HepG2 (cell line): Measurements from ENCODE around the gene TMEFF1. TPM values are rescaled to one million over a fixed set of nuclear protein-coding genes. Genes with fewer than 3 reads are reported as not detected.
A peak's percentile ranks its signal among the peaks of the same experiment; 100 is the strongest.

ENCODE experiments used
- HNRNPLL ChIP-seq: fragments of 200-400 bp; formaldehyde crosslinking; IDR thresholded peaks from 2 replicates; pipeline ENCODE4 v1.6.1; 2017; ENCODE audit warnings: mild to moderate bottlenecking, low read depth, low read length; ENCODE audit not compliant: poor library complexity, severe bottlenecking
- HNRNPUL1 ChIP-seq: fragments of 200-400 bp; formaldehyde crosslinking; IDR thresholded peaks from 2 replicates; pipeline ENCODE4 v1.6.1; 2017; ENCODE audit warnings: low read depth, mild to moderate bottlenecking, low read length, moderate library complexity
- HOXA7 ChIP-seq: sonication (generic); formaldehyde crosslinking; IDR thresholded peaks from 2 replicates; pipeline ENCODE4 v1.8.1; 2022; ENCODE audit warnings: mild to moderate bottlenecking, missing genetic modification reagents, moderate library complexity
- MATR3 ChIP-seq: sonication (generic); formaldehyde crosslinking; IDR thresholded peaks from 2 replicates; pipeline ENCODE4 v1.4.0; 2020; ENCODE audit warnings: missing genetic modification reagents
- MXI1 ChIP-seq: IDR thresholded peaks from 3 replicates; pipeline ENCODE4 v1.6.1; 2012; ENCODE audit warnings: low read depth, low read length, inconsistent platforms, borderline replicate concordance
- SATB2 ChIP-seq: sonication (generic); formaldehyde crosslinking; IDR thresholded peaks from 2 replicates; pipeline ENCODE4 v1.5.0; 2020; ENCODE audit warnings: missing genetic modification reagents
- SOX13 ChIP-seq, 3 experiments: fragments of 450-650 bp in 1 of 3; sonication (generic) in 1 of 3; formaldehyde crosslinking in 1 of 3; IDR thresholded peaks in 2 of 3; conservative IDR thresholded peaks in 1 of 3; 2 replicates each; pipeline versions ENCODE4 v1.5.0 to v1.6.1; 2016 to 2020; ENCODE audit warnings: antibody characterized with exemption in 1 of 3, mild to moderate bottlenecking in 1 of 3, missing compliant biosample characterization in 1 of 3, missing genetic modification reagents in 1 of 3, moderate library complexity in 1 of 3
- SRY ChIP-seq: sonication (generic); formaldehyde crosslinking; IDR thresholded peaks from 2 replicates; pipeline ENCODE4 v1.8.0; 2022; ENCODE audit warnings: mild to moderate bottlenecking, missing genetic modification reagents
- ZNF224 ChIP-seq: sonication (generic); formaldehyde crosslinking; IDR thresholded peaks from 2 replicates; pipeline ENCODE4 v1.5.0; 2020; ENCODE audit warnings: mild to moderate bottlenecking, missing genetic modification reagents
- ZNF589 ChIP-seq: sonication (generic); formaldehyde crosslinking; conservative IDR thresholded peaks from 2 replicates; pipeline ENCODE4 v1.8.0; 2022; ENCODE audit warnings: mild to moderate bottlenecking, moderate library complexity, missing genetic modification reagents
- ZNF746 ChIP-seq: sonication (generic); formaldehyde crosslinking; IDR thresholded peaks from 2 replicates; pipeline ENCODE4 v1.8.0; 2022; ENCODE audit warnings: mild to moderate bottlenecking, missing genetic modification reagents
- polyA plus RNA-seq, 8 experiments: library from polyadenylated mRNA; depleted of rRNA in 3 of 8; stranded (reverse) in 7 of 8; unstranded in 1 of 8; fragments of >200 nt; fragmentation: Illumina TruSeq in 4 of 8; extraction: Trizol in 4 of 8; gene quantifications; 2 replicates each; pipeline versions ENCODE4 v1.2.1 to v1.2.3, GENCODE V29; 2011 to 2016; ENCODE audit warnings: low read depth in 4 of 8, missing spikeins in 1 of 8, mixed read lengths in 1 of 8; ENCODE audit not compliant: insufficient read depth in 1 of 8
- total RNA-seq, 5 experiments: library from RNA; depleted of rRNA; stranded (reverse); fragments of >200 nt; fragmentation: Illumina TruSeq; extraction: Trizol; gene quantifications; 2 replicates each; pipeline ENCODE4 v1.2.3, GENCODE V29; 2016; ENCODE audit warnings: low read depth in 1 of 5
- TF ChIP-seq, protein P1 (sequence below): sonication (generic); formaldehyde crosslinking; conservative IDR thresholded peaks from 2 replicates; pipeline ENCODE4 v1.8.0; 2022; ENCODE audit warnings: low read depth, missing genetic modification reagents
- TF ChIP-seq, protein P2 (sequence below): sonication (generic); formaldehyde crosslinking; IDR thresholded peaks from 2 replicates; pipeline ENCODE4 v1.4.0; 2020; ENCODE audit warnings: missing genetic modification reagents
- TF ChIP-seq, protein P3 (sequence below): sonication (generic); formaldehyde crosslinking; IDR thresholded peaks from 2 replicates; pipeline ENCODE4 v1.5.0; 2020; ENCODE audit warnings: mild to moderate bottlenecking, missing genetic modification reagents, moderate library complexity

Gene TMEFF1
- total and polyA plus RNA-seq, 2 of the 13 experiments (the other 11 are each of a cell fraction or from before 2014, with no cell fraction given), result 0.87 to 1.9 TPM

DNA sequence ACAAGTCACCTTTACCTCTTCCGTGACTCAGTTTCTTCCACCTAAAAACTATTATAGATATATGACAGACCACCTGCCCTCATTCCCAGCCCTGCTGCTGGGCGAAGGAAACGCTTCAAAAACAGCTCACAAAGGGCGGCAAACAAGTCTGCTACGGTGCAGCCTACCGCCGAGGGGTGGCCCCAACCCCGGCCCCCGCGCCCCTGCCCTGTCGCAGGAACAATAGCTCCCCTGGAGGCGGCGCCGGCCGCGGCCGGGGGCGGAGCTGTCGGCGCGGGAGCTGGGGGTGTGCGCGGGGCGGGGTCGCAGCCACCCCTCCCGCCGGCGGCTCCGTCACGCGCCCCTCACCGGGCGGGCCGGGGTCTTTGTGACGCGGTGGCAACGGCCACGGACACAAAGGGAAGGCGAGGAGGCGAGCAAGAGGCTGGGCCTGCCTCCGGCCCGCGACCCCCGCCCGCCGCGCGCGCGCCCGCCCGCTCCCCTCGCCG, at the start of gene TMEFF1 (continued):
- TF ChIP-seq, protein P1, sequence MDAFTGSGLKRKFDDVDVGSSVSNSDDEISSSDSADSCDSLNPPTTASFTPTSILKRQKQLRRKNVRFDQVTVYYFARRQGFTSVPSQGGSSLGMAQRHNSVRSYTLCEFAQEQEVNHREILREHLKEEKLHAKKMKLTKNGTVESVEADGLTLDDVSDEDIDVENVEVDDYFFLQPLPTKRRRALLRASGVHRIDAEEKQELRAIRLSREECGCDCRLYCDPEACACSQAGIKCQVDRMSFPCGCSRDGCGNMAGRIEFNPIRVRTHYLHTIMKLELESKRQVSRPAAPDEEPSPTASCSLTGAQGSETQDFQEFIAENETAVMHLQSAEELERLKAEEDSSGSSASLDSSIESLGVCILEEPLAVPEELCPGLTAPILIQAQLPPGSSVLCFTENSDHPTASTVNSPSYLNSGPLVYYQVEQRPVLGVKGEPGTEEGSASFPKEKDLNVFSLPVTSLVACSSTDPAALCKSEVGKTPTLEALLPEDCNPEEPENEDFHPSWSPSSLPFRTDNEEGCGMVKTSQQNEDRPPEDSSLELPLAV (CRISPR knock-in tag), result no peak
- no peak for TF ChIP-seq ZNF224 (CRISPR knock-in tag)
- TF ChIP-seq HOXA7, result no peak
- no peak for TF ChIP-seq SATB2 (CRISPR knock-in tag)
- TF ChIP-seq SOX13 (IDR thresholded peaks at IDR 0.05), result no peak
- TF ChIP-seq SOX13 (CRISPR knock-in tag; conservative IDR thresholded peaks at IDR 0.05 in 1 of 2, IDR thresholded peaks at IDR 0.05 in 1 of 2), result peak in 1 of 2 experiments; percentile 60; a peak in 1 of 4 replicates
- TF ChIP-seq, protein P2, sequence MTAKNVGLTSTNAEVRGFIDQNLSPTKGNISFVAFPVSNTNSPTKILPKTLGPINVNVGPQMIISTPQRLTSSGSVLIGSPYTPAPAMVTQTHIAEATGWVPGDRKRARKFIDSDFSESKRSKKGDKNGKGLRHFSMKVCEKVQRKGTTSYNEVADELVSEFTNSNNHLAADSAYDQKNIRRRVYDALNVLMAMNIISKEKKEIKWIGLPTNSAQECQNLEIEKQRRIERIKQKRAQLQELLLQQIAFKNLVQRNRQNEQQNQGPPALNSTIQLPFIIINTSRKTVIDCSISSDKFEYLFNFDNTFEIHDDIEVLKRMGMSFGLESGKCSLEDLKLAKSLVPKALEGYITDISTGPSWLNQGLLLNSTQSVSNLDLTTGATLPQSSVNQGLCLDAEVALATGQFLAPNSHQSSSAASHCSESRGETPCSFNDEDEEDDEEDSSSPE (CRISPR knock-in tag), result peak; percentile 37; the same call in 1 of the 2 replicates
- TF ChIP-seq HNRNPUL1, result no peak
- TF ChIP-seq MATR3, result no peak
- TF ChIP-seq SRY (CRISPR knock-in tag), result 0 out of 2 replicates have a peak, but pooled peaks have one; percentile 10
- no peak for TF ChIP-seq MXI1
- TF ChIP-seq, protein P3, sequence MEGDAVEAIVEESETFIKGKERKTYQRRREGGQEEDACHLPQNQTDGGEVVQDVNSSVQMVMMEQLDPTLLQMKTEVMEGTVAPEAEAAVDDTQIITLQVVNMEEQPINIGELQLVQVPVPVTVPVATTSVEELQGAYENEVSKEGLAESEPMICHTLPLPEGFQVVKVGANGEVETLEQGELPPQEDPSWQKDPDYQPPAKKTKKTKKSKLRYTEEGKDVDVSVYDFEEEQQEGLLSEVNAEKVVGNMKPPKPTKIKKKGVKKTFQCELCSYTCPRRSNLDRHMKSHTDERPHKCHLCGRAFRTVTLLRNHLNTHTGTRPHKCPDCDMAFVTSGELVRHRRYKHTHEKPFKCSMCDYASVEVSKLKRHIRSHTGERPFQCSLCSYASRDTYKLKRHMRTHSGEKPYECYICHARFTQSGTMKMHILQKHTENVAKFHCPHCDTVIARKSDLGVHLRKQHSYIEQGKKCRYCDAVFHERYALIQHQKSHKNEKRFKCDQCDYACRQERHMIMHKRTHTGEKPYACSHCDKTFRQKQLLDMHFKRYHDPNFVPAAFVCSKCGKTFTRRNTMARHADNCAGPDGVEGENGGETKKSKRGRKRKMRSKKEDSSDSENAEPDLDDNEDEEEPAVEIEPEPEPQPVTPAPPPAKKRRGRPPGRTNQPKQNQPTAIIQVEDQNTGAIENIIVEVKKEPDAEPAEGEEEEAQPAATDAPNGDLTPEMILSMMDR (CRISPR knock-in tag), result 0 out of 2 replicates have a peak, but pooled peaks have one; percentile 16
- TF ChIP-seq ZNF746 (CRISPR knock-in tag), result no peak
- TF ChIP-seq HNRNPLL, result no peak
- TF ChIP-seq ZNF589 (CRISPR knock-in tag), result no peak
- TF ChIP-seq, all 625 proteins: peak for 8
